ENCODE data around the gene NEURL1. TPM values are rescaled to one million over a fixed set of nuclear protein-coding genes. Genes with fewer than 3 reads are reported as not detected.
A peak's percentile ranks its signal among the peaks of the same experiment; 100 is the strongest.

The NEURL1 gene, protein sequence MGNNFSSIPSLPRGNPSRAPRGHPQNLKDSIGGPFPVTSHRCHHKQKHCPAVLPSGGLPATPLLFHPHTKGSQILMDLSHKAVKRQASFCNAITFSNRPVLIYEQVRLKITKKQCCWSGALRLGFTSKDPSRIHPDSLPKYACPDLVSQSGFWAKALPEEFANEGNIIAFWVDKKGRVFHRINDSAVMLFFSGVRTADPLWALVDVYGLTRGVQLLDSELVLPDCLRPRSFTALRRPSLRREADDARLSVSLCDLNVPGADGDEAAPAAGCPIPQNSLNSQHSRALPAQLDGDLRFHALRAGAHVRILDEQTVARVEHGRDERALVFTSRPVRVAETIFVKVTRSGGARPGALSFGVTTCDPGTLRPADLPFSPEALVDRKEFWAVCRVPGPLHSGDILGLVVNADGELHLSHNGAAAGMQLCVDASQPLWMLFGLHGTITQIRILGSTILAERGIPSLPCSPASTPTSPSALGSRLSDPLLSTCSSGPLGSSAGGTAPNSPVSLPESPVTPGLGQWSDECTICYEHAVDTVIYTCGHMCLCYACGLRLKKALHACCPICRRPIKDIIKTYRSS
- 1 to 10 TPM; 1.1 to 1.6 TPM for total RNA-seq

DNA sequence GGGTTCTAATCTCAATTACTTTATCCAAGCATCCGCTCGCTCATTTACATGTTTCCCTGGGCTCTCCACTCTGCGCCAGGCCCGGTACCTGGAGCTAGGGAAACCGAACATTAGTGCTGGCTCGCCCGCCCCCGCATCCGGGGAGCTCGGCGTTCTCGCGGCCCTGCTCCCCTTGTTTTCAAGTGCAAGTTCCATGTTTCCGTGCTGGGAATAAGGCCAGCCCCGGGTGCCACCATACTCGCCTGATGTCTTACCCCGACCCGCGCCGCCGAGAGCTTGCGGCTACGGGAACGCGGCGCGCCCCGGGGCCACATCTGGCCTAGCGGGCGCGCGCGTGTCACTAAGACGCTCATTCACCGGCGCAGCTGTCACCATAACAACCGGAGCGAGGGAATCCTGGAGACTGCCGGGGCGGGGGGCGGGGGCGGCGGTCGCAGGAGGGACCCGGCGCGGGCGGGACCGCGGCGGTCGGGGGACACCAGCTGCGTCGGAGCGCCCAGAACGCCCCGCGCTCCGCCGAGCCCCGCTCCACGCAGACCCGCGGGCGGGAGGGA is at the start of gene NEURL1:
Gene NEURL1, plus strand, starts transcription at position 344 of the 554 bp plus-strand sequence. CDS start 683 bp downstream, outside the sequence.
- peak; percentile 35 for DNase-seq
- H3K27me3 Mint-ChIP-seq: peaks cover 58% of the 10 kb centered on the region
- peak within 1 kb of the TSS; percentile 70 for H3K4me3 Mint-ChIP-seq
- CTCF ChIA-PET: interaction anchor here (0.7 to 2.5 kb wide), 7 partner anchors 8 to 203 kb away, joined by 3 to 11 read pairs (median 3); no protein-coding TSS in a partner anchor
- no peaks in the 10 kb centered on the region for H3K36me3 Mint-ChIP-seq (ENCODE audit: low read depth)
- POLR2A ChIA-PET: no interaction called here
- peaks cover 23% of the 10 kb centered on the region for H3K4me1 Mint-ChIP-seq
- no peaks in the 10 kb centered on the region for H3K9me3 Mint-ChIP-seq
- H3K27ac Mint-ChIP-seq: no peak within 1 kb of the TSS

DNA sequence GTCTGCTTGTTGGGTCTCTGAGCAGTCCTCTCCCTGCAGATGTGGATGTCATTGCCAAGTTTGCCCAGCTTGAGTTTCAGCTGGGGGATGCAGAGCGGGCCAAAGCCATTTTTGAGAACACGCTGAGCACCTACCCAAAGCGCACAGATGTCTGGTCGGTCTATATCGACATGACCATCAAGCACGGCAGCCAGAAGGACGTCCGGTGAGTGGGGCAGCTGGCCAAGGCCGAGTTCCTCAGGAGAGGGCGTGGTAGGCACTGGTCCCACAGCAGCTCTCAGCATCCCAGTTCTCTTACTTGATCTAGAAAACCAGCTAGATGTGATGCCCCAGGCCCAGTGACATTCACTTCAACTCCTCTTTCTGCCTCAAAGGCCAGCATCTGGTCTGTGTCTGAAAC is 49.0 kb upstream of the NEURL1 start:
- POLR2A ChIA-PET: no interaction called here
- H3K4me3 Mint-ChIP-seq: no peak overlapping the region
- no peak for DNase-seq
- peaks cover 76% of the 10 kb centered on the region for H3K36me3 Mint-ChIP-seq (ENCODE audit: low read depth)
- CTCF ChIA-PET: interaction anchor here (0.5 to 0.9 kb wide), 2 partner anchors 13 to 41 kb away, joined by 3 read pairs; no protein-coding TSS in a partner anchor
- peaks cover 33% of the 10 kb centered on the region for H3K4me1 Mint-ChIP-seq
- no peaks in the 10 kb centered on the region for H3K9me3 Mint-ChIP-seq
- no peaks in the 10 kb centered on the region for H3K27me3 Mint-ChIP-seq
- H3K27ac Mint-ChIP-seq: peak overlapping the region; percentile 51

DNA sequence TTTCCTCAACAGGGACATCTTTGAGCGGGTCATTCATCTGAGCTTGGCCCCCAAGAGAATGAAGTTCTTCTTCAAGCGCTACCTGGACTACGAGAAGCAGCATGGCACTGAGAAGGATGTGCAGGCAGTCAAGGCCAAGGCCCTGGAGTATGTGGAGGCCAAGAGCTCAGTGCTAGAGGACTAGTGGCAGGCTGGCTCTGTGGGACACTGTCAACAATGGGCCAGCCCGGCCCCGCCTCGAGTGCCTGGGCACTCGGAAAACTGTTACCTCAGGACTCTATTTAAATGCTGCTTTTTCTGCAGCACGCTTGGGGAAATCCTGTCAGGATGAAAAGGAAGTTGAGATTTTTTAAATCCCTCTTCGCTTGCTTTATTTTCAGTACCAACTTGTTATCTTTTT is 48.1 kb upstream of the NEURL1 start:
- POLR2A ChIA-PET: no interaction called here
- H3K36me3 Mint-ChIP-seq (ENCODE audit: low read depth): peaks cover 79% of the 10 kb centered on the region
- H3K4me3 Mint-ChIP-seq: no peak overlapping the region
- CTCF ChIA-PET: interaction anchor here (0.9 to 1.4 kb wide), 2 partner anchors 11 to 35 kb away, joined by 3 to 4 read pairs; no protein-coding TSS in a partner anchor
- H3K4me1 Mint-ChIP-seq: peaks cover 42% of the 10 kb centered on the region
- DNase-seq: no peak
- no peak overlapping the region for H3K27ac Mint-ChIP-seq
- H3K9me3 Mint-ChIP-seq: no peaks in the 10 kb centered on the region
- no peaks in the 10 kb centered on the region for H3K27me3 Mint-ChIP-seq

DNA sequence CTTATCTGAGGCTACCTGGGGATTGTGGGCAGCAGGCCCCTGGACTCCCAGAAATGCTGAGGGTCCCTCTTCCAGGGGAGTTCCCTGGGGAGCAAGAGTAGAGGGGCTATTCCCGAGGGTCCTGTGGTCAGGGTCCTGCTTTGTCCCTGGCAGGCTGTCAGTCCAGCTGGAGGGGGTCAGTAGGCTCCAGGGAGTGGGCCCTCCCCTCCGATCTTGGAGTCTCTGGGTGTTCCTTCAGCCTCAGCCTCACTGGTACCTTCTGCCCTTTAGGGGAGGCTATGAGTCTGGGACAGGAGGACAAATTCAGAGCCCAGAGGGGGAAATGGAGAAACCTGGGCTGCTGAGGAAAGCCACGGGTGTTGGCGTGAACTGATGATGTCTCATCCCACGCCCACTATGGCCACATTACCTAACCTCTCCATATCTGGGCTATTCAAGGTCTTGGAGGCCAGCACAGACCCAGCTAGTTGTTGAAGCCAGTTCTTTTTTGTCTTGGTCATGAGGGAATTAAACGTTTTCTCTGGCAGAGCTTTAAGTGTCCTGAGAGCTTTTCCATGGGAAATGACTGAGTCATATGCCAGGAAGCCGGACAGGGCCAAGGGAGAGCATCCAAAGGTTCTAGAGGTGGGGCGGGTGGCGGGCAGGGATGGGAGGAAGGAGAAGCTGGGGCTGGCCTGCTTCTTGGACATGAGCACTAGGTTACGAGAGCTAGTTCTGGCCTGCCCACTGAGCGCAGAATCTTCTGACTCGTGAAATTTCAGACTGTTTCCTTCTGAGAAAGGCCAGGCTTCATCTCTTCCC is 47.5 kb upstream of the NEURL1 start:
- POLR2A ChIA-PET: no interaction called here
- CTCF ChIA-PET: interaction anchor here (0.9 to 1.4 kb wide), 2 partner anchors 11 to 34 kb away, joined by 3 to 4 read pairs; no protein-coding TSS in a partner anchor
- no peak overlapping the region for H3K4me3 Mint-ChIP-seq

DNA sequence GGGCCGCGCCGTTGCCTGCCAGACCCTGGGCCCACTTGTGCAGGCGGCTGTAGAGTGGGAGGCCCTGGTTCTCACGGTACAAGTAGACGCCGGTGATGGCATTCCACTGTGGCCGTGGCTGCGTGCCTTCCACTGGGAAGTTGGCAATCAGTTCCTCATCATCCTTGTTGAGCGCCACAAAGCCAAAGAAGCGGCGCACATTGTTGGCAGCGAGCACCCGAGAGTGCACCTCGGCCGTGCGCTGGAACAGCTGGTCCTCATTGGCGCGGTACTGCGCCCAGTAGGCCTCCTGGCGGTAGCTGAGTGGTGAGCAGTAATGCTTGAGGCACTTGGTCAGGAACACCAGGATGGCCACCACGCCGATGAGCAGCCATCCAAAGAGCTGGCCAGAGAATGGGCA is 46.3 kb upstream of the NEURL1 start:
- DNase-seq: no peak
- no peaks in the 10 kb centered on the region for H3K9me3 Mint-ChIP-seq
- no peak overlapping the region for H3K27ac Mint-ChIP-seq
- CTCF ChIA-PET: no interaction called here
- POLR2A ChIA-PET: no interaction called here
- peaks cover 54% of the 10 kb centered on the region for H3K4me1 Mint-ChIP-seq
- peaks cover 76% of the 10 kb centered on the region for H3K36me3 Mint-ChIP-seq (ENCODE audit: low read depth)
- no peak overlapping the region for H3K4me3 Mint-ChIP-seq
- H3K27me3 Mint-ChIP-seq: no peaks in the 10 kb centered on the region

More for the DNA sequence above, 47.5 kb upstream of the NEURL1 start:
- no peak for DNase-seq
- H3K27ac Mint-ChIP-seq: no peak overlapping the region
- H3K27me3 Mint-ChIP-seq: no peaks in the 10 kb centered on the region
- peaks cover 79% of the 10 kb centered on the region for H3K36me3 Mint-ChIP-seq (ENCODE audit: low read depth)
- peaks cover 48% of the 10 kb centered on the region for H3K4me1 Mint-ChIP-seq
- H3K9me3 Mint-ChIP-seq: no peaks in the 10 kb centered on the region

DNA sequence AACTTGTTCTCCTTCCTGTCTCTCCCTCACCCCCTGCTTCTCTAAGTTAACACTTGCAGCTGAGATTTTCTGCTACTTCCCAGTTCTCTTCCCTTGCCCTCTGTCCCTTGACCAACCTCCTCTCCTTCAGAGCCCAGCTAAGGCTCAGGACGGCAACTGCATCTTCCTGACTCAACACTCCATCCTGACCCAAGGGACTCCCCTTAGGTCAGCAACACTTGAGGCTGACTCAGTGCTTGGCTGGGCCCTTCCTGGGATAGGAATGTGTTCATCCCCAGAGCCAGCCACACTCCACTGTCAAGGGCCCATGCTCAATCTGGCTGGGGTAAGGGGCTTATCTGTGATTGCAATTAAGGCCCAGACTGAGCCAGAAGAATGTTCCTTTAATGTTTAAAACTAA is 44.8 kb upstream of the NEURL1 start:
- Mint-ChIP-seq H3K9me3 (no peaks in the 10 kb centered on the region), H3K27me3 (no peaks in the 10 kb centered on the region), H3K4me3 (peak overlapping the region; percentile 83), H3K36me3 (ENCODE audit: low read depth) (peaks cover 65% of the 10 kb centered on the region), H3K27ac (peak overlapping the region; percentile 70), H3K4me1 (peaks cover 66% of the 10 kb centered on the region)
- no peak for DNase-seq
- POLR2A ChIA-PET: no interaction called here
- CTCF ChIA-PET: interaction anchor here (1.2 to 1.6 kb wide), 2 partner anchors 28 to 30 kb away, joined by 3 to 6 read pairs; no protein-coding TSS in a partner anchor

DNA sequence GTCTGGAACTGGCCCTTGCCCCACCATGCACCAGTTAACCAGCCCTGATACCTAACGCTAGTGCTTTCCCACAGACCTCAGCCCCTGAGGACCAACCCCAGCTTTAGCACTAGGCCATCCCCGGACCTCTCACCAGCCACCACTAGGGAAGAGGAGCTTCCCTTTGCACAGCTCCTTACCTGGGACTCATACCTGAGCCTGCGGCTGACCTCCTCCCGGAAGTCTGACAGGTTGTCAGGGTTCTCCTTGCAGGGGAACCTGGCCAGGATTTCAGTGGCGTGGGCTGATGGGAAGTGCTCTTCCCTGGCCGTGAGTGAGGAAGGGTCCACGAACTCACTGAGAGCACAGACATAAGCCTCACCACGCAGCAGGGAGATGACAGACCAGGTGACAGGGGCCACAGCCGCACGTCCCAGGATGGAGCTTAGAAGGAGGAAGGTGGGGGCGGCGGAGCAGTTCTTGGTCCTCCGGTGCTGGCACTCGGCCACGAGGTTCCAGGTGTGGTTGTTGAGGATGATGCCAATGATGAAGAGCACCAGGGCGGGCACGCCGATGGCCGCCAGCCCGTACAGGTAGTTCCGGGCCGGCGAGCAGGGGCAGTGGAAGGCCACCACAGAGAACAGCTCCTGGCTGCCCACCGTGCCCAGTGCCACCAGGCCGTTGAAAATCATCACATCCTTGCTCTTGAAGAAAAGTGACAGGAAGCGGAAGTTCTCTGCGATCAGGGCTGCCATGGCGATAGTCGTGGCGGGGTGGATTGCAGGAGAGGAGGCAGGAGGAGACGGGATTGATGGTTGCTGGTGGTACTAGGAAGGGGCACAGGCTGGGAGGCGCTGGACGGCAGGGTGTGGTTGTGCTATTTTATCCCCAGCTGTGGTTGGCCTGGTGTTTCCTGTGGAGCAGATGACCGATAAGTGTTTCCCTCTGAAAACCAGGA is 44.0 kb upstream of the NEURL1 start:
- H3K9me3 Mint-ChIP-seq: no peaks in the 10 kb centered on the region
- H3K4me3 Mint-ChIP-seq: peak overlapping the region; percentile 83
- no peak for DNase-seq
- H3K27ac Mint-ChIP-seq: peak overlapping the region; percentile 37
- H3K4me1 Mint-ChIP-seq: peaks cover 69% of the 10 kb centered on the region
- ChIA-PET POLR2A (no interaction called here), CTCF (interaction anchor here (0.9 to 4.6 kb wide), 8 partner anchors 9 to 44 kb away, joined by 3 to 13 read pairs (median 4); no protein-coding TSS in a partner anchor)
- peaks cover 58% of the 10 kb centered on the region for H3K36me3 Mint-ChIP-seq (ENCODE audit: low read depth)
- H3K27me3 Mint-ChIP-seq: no peaks in the 10 kb centered on the region

DNA sequence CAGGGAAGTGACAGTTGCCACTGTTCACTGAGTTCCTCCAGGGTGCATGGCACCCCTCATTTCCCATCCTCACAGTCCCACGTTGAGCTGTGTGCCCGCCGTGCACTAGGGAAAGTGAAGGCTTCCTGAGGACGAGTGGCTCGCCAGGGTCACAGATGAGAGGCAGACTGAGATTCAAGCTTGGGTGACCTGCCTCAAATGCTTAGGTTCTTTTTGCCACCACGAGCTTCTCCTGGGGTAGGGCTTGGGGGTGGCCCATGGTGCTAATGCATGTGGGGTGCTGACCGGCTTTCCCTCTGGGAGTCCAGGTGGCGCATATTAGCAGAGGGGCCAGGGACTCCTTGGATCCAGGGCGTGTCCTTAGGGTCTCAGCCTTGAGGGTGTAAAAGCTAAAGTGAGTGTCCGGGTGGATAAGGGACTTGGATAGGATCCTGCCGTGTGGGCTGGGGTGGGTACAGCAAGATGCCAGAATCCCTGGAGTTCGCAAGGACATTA is 43.3 kb upstream of the NEURL1 start:
- H3K27ac Mint-ChIP-seq: peak overlapping the region; percentile 92

DNA sequence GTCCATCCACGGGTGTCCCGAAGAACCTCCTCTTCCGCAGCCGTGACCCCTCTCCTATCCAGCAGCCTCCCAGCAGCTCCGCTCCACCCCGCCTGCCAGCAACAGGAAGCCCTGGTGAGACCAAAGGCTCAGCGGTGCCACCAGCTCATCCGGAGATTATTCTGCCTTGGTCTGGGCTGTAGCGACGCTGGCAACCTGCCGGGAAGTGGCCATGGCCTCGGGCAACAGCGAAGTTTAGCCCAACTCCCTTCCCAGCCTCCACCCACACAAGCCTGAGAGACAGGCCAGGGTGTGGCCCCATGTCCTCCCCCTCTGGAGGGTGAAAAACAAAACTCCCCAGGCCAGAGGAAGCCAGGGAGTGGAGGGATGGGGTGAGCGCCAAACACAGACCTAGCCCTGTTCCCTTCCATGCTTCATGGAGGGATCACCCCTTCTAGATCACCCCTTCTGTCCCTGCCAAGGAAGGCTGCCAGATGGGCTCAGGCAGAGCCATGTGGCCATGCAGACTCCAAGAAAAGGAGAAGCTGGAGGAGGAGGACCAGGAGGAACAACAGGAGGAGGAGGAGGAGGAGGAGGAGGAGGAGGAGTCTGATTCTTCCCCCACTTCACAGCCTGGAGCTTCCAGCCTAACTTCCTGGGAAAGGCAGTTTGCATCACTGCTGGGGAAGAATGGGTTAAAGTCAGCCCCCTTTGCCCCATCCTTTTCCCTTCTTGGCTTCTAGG is 42.3 kb upstream of the NEURL1 start:
- Mint-ChIP-seq H3K27me3 (no peaks in the 10 kb centered on the region), H3K27ac (peak overlapping the region; percentile 92), H3K4me3 (peak overlapping the region; percentile 83), H3K36me3 (ENCODE audit: low read depth) (peaks cover 46% of the 10 kb centered on the region), H3K9me3 (no peaks in the 10 kb centered on the region), H3K4me1 (peaks cover 65% of the 10 kb centered on the region)
- ChIA-PET POLR2A (interaction anchor here (0.5 kb wide), 1 partner anchor 21 kb away, joined by 3 read pairs; no protein-coding TSS in a partner anchor), CTCF (interaction anchor here (0.5 to 4.6 kb wide), 10 partner anchors 11 to 533 kb away, joined by 3 to 16 read pairs (median 4); partner anchors contain the start of gene CNNM2)
- peak; percentile 65 for DNase-seq

More for the DNA sequence above, 43.3 kb upstream of the NEURL1 start:
- peak overlapping the region; percentile 83 for H3K4me3 Mint-ChIP-seq
- ChIA-PET POLR2A (no interaction called here), CTCF (interaction anchor here (0.9 to 4.6 kb wide), 7 partner anchors 10 to 45 kb away, joined by 3 to 13 read pairs (median 4); no protein-coding TSS in a partner anchor)
- peaks cover 69% of the 10 kb centered on the region for H3K4me1 Mint-ChIP-seq
- H3K36me3 Mint-ChIP-seq (ENCODE audit: low read depth): peaks cover 51% of the 10 kb centered on the region
- H3K27me3 Mint-ChIP-seq: no peaks in the 10 kb centered on the region
- DNase-seq: no peak
- H3K9me3 Mint-ChIP-seq: no peaks in the 10 kb centered on the region

DNA sequence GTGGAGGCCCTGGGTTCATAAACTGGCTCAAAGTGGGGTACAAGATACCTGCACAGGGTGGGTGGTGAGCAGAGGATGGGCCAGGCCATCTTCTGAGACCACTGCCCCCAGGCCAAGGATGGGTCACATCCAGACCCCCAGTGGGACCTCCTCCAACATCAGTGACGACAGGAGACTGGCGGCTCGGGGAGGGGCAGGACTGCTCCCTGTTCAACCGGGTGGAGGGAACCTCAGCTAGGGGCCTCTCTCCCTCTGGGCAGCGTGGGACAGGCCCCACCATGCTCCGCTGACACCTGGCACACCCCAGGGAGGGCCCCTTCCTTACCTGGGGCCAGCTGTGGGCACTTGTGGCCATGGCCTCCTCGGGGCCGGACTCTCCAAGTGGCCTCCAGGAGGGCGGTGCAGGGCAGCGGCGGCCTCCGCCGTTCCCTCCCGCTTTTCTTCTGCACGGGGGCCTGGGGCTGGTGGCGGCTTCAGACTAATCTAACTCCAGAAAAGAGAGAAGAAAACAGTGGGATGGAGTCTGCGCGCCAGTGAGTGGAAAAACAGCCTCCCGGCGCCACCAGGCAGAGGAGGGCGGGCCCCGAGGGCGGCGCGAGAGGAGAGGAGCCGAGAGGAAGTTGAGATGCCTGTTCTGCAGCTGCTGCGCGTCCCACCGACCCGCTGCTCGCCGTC is 41.5 kb upstream of the NEURL1 start, which contains the start of gene CALHM2:
Gene CALHM2, minus strand, starts transcription at position 540 of the 675 bp plus-strand sequence. CDS start 2,429 bp downstream, outside the sequence.
- ChIA-PET POLR2A (no interaction called here), CTCF (interaction anchor here (0.5 to 4.6 kb wide), 9 partner anchors 11 to 534 kb away, joined by 3 to 16 read pairs (median 4); partner anchors contain the start of gene CNNM2)
- no peaks in the 10 kb centered on the region for H3K27me3 Mint-ChIP-seq
- peak within 1 kb of the TSS; percentile 92 for H3K27ac Mint-ChIP-seq
- peak; percentile 65 for DNase-seq
- H3K4me1 Mint-ChIP-seq: peaks cover 65% of the 10 kb centered on the region
- no peaks in the 10 kb centered on the region for H3K9me3 Mint-ChIP-seq
- peaks cover 41% of the 10 kb centered on the region for H3K36me3 Mint-ChIP-seq (ENCODE audit: low read depth)
- H3K4me3 Mint-ChIP-seq: peak within 1 kb of the TSS; percentile 83

Data from activated CD4-positive, alpha-beta T cell treated with anti-CD3 and anti-CD28 coated beads, Interleukin-2, amount 10 ng/mL, durations not matched to agents 7 days and 5 days (primary cell).